ENCODE measurements around the gene COL4A2.

The COL4A2 gene

GRCh38 chr13:110455941-110456340 lies 148.9 kb downstream of the COL4A2 start:
- no peak overlapping the region for H3K4me3 ChIP-seq (ENCODE audit: low read depth, low read length)
- peak; percentile 47 for DNase-seq (ENCODE audit: low read depth)
- TF ChIP-seq CTCF (IDR thresholded peaks at IDR 0.05; ENCODE audit: low read depth, low read length, missing control alignments) = peak; percentile 95

GRCh38 chr13:110456550-110456949 lies 149.5 kb downstream of the COL4A2 start:
- no peak overlapping the region for H3K4me3 ChIP-seq (ENCODE audit: low read depth, low read length)
- TF ChIP-seq CTCF (IDR thresholded peaks at IDR 0.05; ENCODE audit: low read depth, low read length, missing control alignments) = no peak
- DNase-seq (ENCODE audit: low read depth) = no peak

GRCh38 chr13:110457361-110457760 lies 150.3 kb downstream of the COL4A2 start:
- no peak for DNase-seq (ENCODE audit: low read depth)
- no peak for TF ChIP-seq CTCF (IDR thresholded peaks at IDR 0.05; ENCODE audit: low read depth, low read length, missing control alignments)
- H3K4me3 ChIP-seq (ENCODE audit: low read depth, low read length) = no peak overlapping the region

GRCh38 chr13:110458017-110458416 lies 150.9 kb downstream of the COL4A2 start:
- no peak for TF ChIP-seq CTCF (IDR thresholded peaks at IDR 0.05; ENCODE audit: low read depth, low read length, missing control alignments)
- DNase-seq (ENCODE audit: low read depth) = no peak
- H3K4me3 ChIP-seq (ENCODE audit: low read depth, low read length) = no peak overlapping the region

GRCh38 chr13:110458594-110459365 lies 151.7 kb downstream of the COL4A2 start:
- no peak overlapping the region for H3K4me3 ChIP-seq (ENCODE audit: low read depth, low read length)
- no peak for DNase-seq (ENCODE audit: low read depth)
- no peak for TF ChIP-seq CTCF (IDR thresholded peaks at IDR 0.05; ENCODE audit: low read depth, low read length, missing control alignments)

- no peak for TF ChIP-seq CTCF (IDR thresholded peaks at IDR 0.05; ENCODE audit: low read depth, low read length, missing control alignments)
- no peak for DNase-seq (ENCODE audit: low read depth)
- no peak overlapping the region for H3K4me3 ChIP-seq (ENCODE audit: low read depth, low read length)
These were observed 155.0 kb downstream of the COL4A2 start for GRCh38 chr13:110462091-110462490.

GRCh38 chr13:110463156-110463555 lies 156.1 kb downstream of the COL4A2 start:
- no peak for TF ChIP-seq CTCF (IDR thresholded peaks at IDR 0.05; ENCODE audit: low read depth, low read length, missing control alignments)
- H3K4me3 ChIP-seq (ENCODE audit: low read depth, low read length) = no peak overlapping the region
- no peak for DNase-seq (ENCODE audit: low read depth)
